Endothelial cell of umbilical vein (primary cell): Measurements from ENCODE around the gene CCNB1. TPM values are rescaled to one million over a fixed set of nuclear protein-coding genes. Genes with fewer than 3 reads are reported as not detected.

ENCODE experiments used
- BruUV-seq: library from RNA; stranded (reverse); fragments of 400-500 nt; replicated peaks from 2 replicates; lab custom pipeline; 2021; lab: Mats Ljungman, UMichigan
- CTCF ChIA-PET: fragments of 300-600, 350-600 bp; sonication (Branson Sonifier 250); formaldehyde crosslinking; loops from one replicate; lab custom pipeline; 2021; ENCODE audit warnings: antibody characterized with exemption, inconsistent platforms; lab: Charles Lee
- POLR2A ChIA-PET: fragments of 300-600, 350-600 bp; sonication (Branson Sonifier 250); formaldehyde crosslinking; loops from one replicate; lab custom pipeline; 2021; ENCODE audit warnings: antibody characterized with exemption, inconsistent platforms; lab: Charles Lee
- DNase-seq: peaks from one replicate; pipeline ENCODE4 v3.0.0-alpha.2; 2011; ENCODE audit warnings: low read depth, low spot score
- FAIRE-seq: peaks from 2 replicates; lab custom pipeline; 2011; peaks lifted over from hg19 to GRCh38; lab: Jason Lieb, UNC
- H2AFZ ChIP-seq: 2 replicates; pipeline ENCODE4 v1.6.0; 2012; ENCODE audit warnings: low read depth, low read length, control low read depth, inconsistent platforms
- H3K27ac ChIP-seq: 2 replicates; pipeline ENCODE4 v1.5.1; 2011; ENCODE audit warnings: low read depth, mild to moderate bottlenecking, control low read depth, low read length, moderate library complexity; ENCODE audit not compliant: insufficient read depth
- H3K27me3 ChIP-seq, 2 experiments: 2 replicates each; pipeline versions ENCODE4 v1.6.0 to v1.6.1; 2011; ENCODE audit warnings: low read length in 2 of 2, mixed read lengths in 1 of 2; ENCODE audit not compliant: control insufficient read depth in 2 of 2, insufficient read depth in 2 of 2
- H3K36me3 ChIP-seq, 2 experiments: 2 replicates in 1 of 2; 3 replicates in 1 of 2; pipeline ENCODE4 v1.5.1; 2011; ENCODE audit warnings: low read length in 2 of 2, mild to moderate bottlenecking in 1 of 2, moderate library complexity in 1 of 2; ENCODE audit not compliant: control insufficient read depth in 2 of 2, insufficient read depth in 2 of 2; ENCODE audit errors: extremely low read depth in 1 of 2
- H3K4me1 ChIP-seq: 3 replicates; pipeline ENCODE4 v1.5.1; 2011; ENCODE audit warnings: mild to moderate bottlenecking, low read length; ENCODE audit not compliant: control insufficient read depth, insufficient read depth; ENCODE audit errors: extremely low read depth
- H3K4me2 ChIP-seq: 2 replicates; pipeline ENCODE4 v1.6.1; 2011; ENCODE audit warnings: low read length, control low read depth, mixed read lengths; ENCODE audit not compliant: insufficient read depth
- H3K4me3 ChIP-seq, 3 experiments: fragments of 200-600 bp in 1 of 3; sonication (generic), shearing (Covaris generic) in 1 of 3; replicated peaks in 1 of 3; 2 replicates each; pipeline ENCODE4 v1.5.1; 2011 to 2016; ENCODE audit warnings: control low read depth in 3 of 3, low read length in 3 of 3, mild to moderate bottlenecking in 2 of 3, inconsistent platforms in 1 of 3, low read depth in 1 of 3, moderate library complexity in 1 of 3; ENCODE audit not compliant: insufficient read depth in 1 of 3
- H3K79me2 ChIP-seq: 2 replicates; pipeline ENCODE4 v1.6.0; 2012; ENCODE audit warnings: low read length, inconsistent platforms; ENCODE audit not compliant: control insufficient read depth, insufficient read depth
- H3K9ac ChIP-seq: replicated peaks from 2 replicates; pipeline ENCODE3; 2011; ENCODE audit warnings: low read length, control low read depth; ENCODE audit not compliant: insufficient read depth; ENCODE audit errors: extremely low read depth
- H3K9me1 ChIP-seq: replicated peaks from 3 replicates; pipeline ENCODE4 v1.6.0; 2011; ENCODE audit warnings: mild to moderate bottlenecking, low read length; ENCODE audit not compliant: control insufficient read depth, insufficient read depth; ENCODE audit errors: extremely low read depth
- H3K9me3 ChIP-seq: replicated peaks from 2 replicates; pipeline ENCODE4 v1.5.1; 2012; ENCODE audit warnings: low read length, inconsistent platforms; ENCODE audit not compliant: control insufficient read depth, insufficient read depth
- H4K20me1 ChIP-seq: replicated peaks from 2 replicates; pipeline ENCODE3; 2011; ENCODE audit warnings: mild to moderate bottlenecking, low read length; ENCODE audit not compliant: control insufficient read depth, insufficient read depth; ENCODE audit errors: extremely low read depth
- CTCF ChIP-seq, 2 donors: IDR thresholded peaks; 1 replicate in 1 of 2; 2 replicates in 1 of 2; pipeline ENCODE4 v1.5.1; 2011; ENCODE audit warnings: low read length in 2 of 2, mild to moderate bottlenecking in 2 of 2, moderate library complexity in 2 of 2, control low read depth in 1 of 2, inconsistent platforms in 1 of 2, low read depth in 1 of 2; ENCODE audit not compliant: insufficient read depth in 1 of 2; ENCODE audit errors: extremely low read depth in 1 of 2
- EZH2 ChIP-seq: IDR thresholded peaks from 2 replicates; pipeline ENCODE4 v1.6.1; 2012; ENCODE audit warnings: borderline replicate concordance, low read depth, mild to moderate bottlenecking, moderate library complexity, low read length, inconsistent platforms; ENCODE audit not compliant: severe bottlenecking
- FOS ChIP-seq: IDR thresholded peaks from 2 replicates; pipeline ENCODE4 v1.6.1; 2011; ENCODE audit warnings: mild to moderate bottlenecking, low read length, moderate library complexity, borderline replicate concordance; ENCODE audit not compliant: insufficient read depth
- GATA2 ChIP-seq: IDR thresholded peaks from 2 replicates; pipeline ENCODE4 v1.7.0; 2011; ENCODE audit warnings: low read depth, mild to moderate bottlenecking, moderate library complexity, mixed read lengths, low read length; ENCODE audit not compliant: insufficient read length, insufficient read depth
- JUN ChIP-seq: IDR thresholded peaks from 2 replicates; pipeline ENCODE4 v1.6.1; 2011; ENCODE audit warnings: borderline replicate concordance, low read depth; ENCODE audit not compliant: insufficient read length, insufficient read depth
- MAX ChIP-seq: IDR thresholded peaks from 2 replicates; pipeline ENCODE4 v1.6.1; 2011; ENCODE audit not compliant: insufficient read depth, insufficient read length
- MYC ChIP-seq: IDR thresholded peaks from one replicate; pipeline ENCODE4 v1.6.1; 2011; ENCODE audit warnings: mild to moderate bottlenecking, low read depth, low read length
- POLR2A ChIP-seq: IDR thresholded peaks from 2 replicates; pipeline ENCODE4 v1.6.1; 2012; ENCODE audit warnings: low read depth, mild to moderate bottlenecking, control low read depth, low read length
- POLR2AphosphoS5 ChIP-seq: IDR thresholded peaks from 2 replicates; pipeline ENCODE4 v1.6.1; 2012; ENCODE audit warnings: low read depth, mild to moderate bottlenecking, control low read depth, low read length, moderate library complexity; ENCODE audit not compliant: insufficient read depth
- dilution Hi-C: fragments of 300-500 bp; cut with MboI; formaldehyde crosslinking; loops from one replicate; pipeline ENCODE4 v1.15.0; 2019; ENCODE audit warnings: low sequenced_read_pairs; ENCODE audit not compliant: extremely low pct_ligation_motif_present
- intact Hi-C: fragments of 100-400 bp; cut with micrococcal nuclease; formaldehyde crosslinking; loops from one replicate; pipeline ENCODE4 v1.10.0; 2022
- polyA plus RNA-seq, 4 experiments: library from polyadenylated mRNA; depleted of rRNA in 3 of 4; stranded (reverse) in 3 of 4; unstranded in 1 of 4; fragments of >200 nt; gene quantifications; 2 replicates each; pipeline versions ENCODE4 v1.2.1 to v1.2.3, GENCODE V29; 2011 to 2012; ENCODE audit warnings: missing spikeins in 1 of 4
- total RNA-seq: library from RNA; stranded (reverse); gene quantifications from 2 replicates; pipeline ENCODE4 v1.2.3, GENCODE V29; 2021

CCNB1 gene
- total and polyA plus RNA-seq, 2 donors (not counting 3 experiments of a cell fraction or from before 2014, with no cell fraction given): 72.2 to 211 TPM

- no peak overlapping the region for H3K9ac ChIP-seq
- no peak for FAIRE-seq
Observed at GRCh38 chr5:69152731-69153130, 14.2 kb upstream of the CCNB1 start.

More at GRCh38 chr5:69152731-69153130, 14.2 kb upstream of the CCNB1 start:
- intact Hi-C loops (no loop called here), dilution Hi-C loops (no loop called here)
- H3K9me1 ChIP-seq: no peaks in the 10 kb centered on the region
- no peaks in the 10 kb centered on the region for H3K4me1 ChIP-seq
- H2AFZ ChIP-seq: no peak overlapping the region
- DNase-seq: no peak
- no peak overlapping the region for H3K4me3 ChIP-seq
- no peak overlapping the region for H3K4me2 ChIP-seq
- no peaks in the 10 kb centered on the region for H3K36me3 ChIP-seq
- BruUV-seq: no TSS peak
- H3K27me3 ChIP-seq: no peaks in the 10 kb centered on the region
- no peak overlapping the region for H3K27ac ChIP-seq
- POLR2A ChIA-PET: no interaction called here
- TF ChIP-seq POLR2A: no peak
- TF ChIP-seq FOS: no peak
- TF ChIP-seq GATA2: no peak
- no peak for TF ChIP-seq CTCF (IDR thresholded peaks at IDR 0.05; ENCODE audit: extremely low read depth in 1 of 2, insufficient read depth in 1 of 2, low read depth in 1 of 2, low read length in 2 of 2)
- no peak for TF ChIP-seq POLR2AphosphoS5
- TF ChIP-seq EZH2: no peak
- TF ChIP-seq JUN: no peak
- no peak for TF ChIP-seq MAX
- TF ChIP-seq MYC: no peak
- CTCF ChIA-PET: no interaction called here
- no peaks in the 10 kb centered on the region for H3K9me3 ChIP-seq
- H4K20me1 ChIP-seq: no peaks in the 10 kb centered on the region
- H3K79me2 ChIP-seq: no peaks in the 10 kb centered on the region
